H1 (cell line): ENCODE measurements around the gene PUS3. TPM values are rescaled to one million over a fixed set of nuclear protein-coding genes. Genes with fewer than 3 reads are reported as not detected.

ENCODE experiments used
- CTCF ChIA-PET: fragments of 300-600 bp; sonication (Branson Sonifier 250); formaldehyde crosslinking; loops from one replicate; lab custom pipeline; 2021; ENCODE audit not compliant: partially characterized antibody; lab: Charles Lee
- POLR2A ChIA-PET: fragments of 300-600 bp; sonication (Branson Sonifier 250); formaldehyde crosslinking; loops from one replicate; lab custom pipeline; 2021; ENCODE audit warnings: inconsistent platforms; ENCODE audit not compliant: partially characterized antibody; lab: Charles Lee
- DNase-seq, 2 experiments: peaks; one replicate each; pipeline versions ENCODE4 v3.0.0 to v3.0.0-alpha.2; 2010 to 2022; ENCODE audit warnings: low spot score in 2 of 2, low read depth in 1 of 2, mixed read lengths in 1 of 2
- FAIRE-seq: peaks from 2 replicates; lab custom pipeline; 2011; peaks lifted over from hg19 to GRCh38; lab: Jason Lieb, UNC
- H2AFZ ChIP-seq: 2 replicates; pipeline ENCODE4 v1.8.1; 2012; ENCODE audit warnings: low read length, inconsistent platforms
- H2AK5ac ChIP-seq: 2 replicates; pipeline ENCODE4 v1.6.1; 2013; ENCODE audit warnings: low read depth, low read length
- H2BK120ac ChIP-seq: replicated peaks from 2 replicates; pipeline ENCODE3; 2013; ENCODE audit warnings: low read depth, low read length, inconsistent platforms
- H2BK12ac ChIP-seq: 2 replicates; pipeline ENCODE4 v1.6.1; 2013; ENCODE audit warnings: low read depth, low read length
- H2BK15ac ChIP-seq: 2 replicates; pipeline ENCODE4 v1.6.1; 2013; ENCODE audit warnings: low read length
- H2BK20ac ChIP-seq: 2 replicates; pipeline ENCODE4 v1.6.1; 2013; ENCODE audit warnings: low read length
- H2BK5ac ChIP-seq: 2 replicates; pipeline ENCODE4 v1.6.1; 2013; ENCODE audit warnings: low read depth, low read length
- H3K14ac ChIP-seq: 2 replicates; pipeline ENCODE4 v1.6.1; 2013; ENCODE audit warnings: inconsistent platforms; ENCODE audit not compliant: insufficient read length
- H3K18ac ChIP-seq: 2 replicates; pipeline ENCODE4 v1.6.1; 2013; ENCODE audit warnings: low read length; ENCODE audit errors: extremely low read depth
- H3K23ac ChIP-seq: 2 replicates; pipeline ENCODE4 v1.6.1; 2013; ENCODE audit warnings: inconsistent platforms; ENCODE audit not compliant: insufficient read length
- H3K23me2 ChIP-seq: 2 replicates; pipeline ENCODE4 v1.6.1; 2013; ENCODE audit warnings: low read depth, low read length
- H3K27ac ChIP-seq: 2 replicates; pipeline ENCODE4 v1.6.1; 2011; ENCODE audit warnings: low read depth, low read length, inconsistent platforms
- H3K27me3 ChIP-seq, 4 experiments: replicated peaks in 1 of 4; 1 replicate in 1 of 4; 2 replicates in 3 of 4; pipeline versions ENCODE4 v1.6.1 to v1.8.1; 2011 to 2013; ENCODE audit warnings: low read length in 3 of 4, mild to moderate bottlenecking in 3 of 4, inconsistent platforms in 2 of 4, mixed read lengths in 2 of 4, moderate library complexity in 1 of 4; ENCODE audit not compliant: control insufficient read depth in 3 of 4, insufficient read depth in 3 of 4; ENCODE audit errors: extremely low read depth in 1 of 4
- H3K36me3 ChIP-seq, 4 experiments: 2 replicates each; pipeline versions ENCODE4 v1.6.1 to v1.8.1; 2011 to 2013; ENCODE audit warnings: mild to moderate bottlenecking in 4 of 4, low read length in 3 of 4, moderate library complexity in 2 of 4, control low read depth in 1 of 4, inconsistent platforms in 1 of 4; ENCODE audit not compliant: insufficient read depth in 4 of 4, control insufficient read depth in 2 of 4
- H3K4ac ChIP-seq: replicated peaks from 2 replicates; pipeline ENCODE3; 2013; ENCODE audit warnings: low read length, low read depth, mixed read lengths, inconsistent platforms; ENCODE audit not compliant: insufficient read length
- H3K4me1 ChIP-seq, 4 experiments: replicated peaks in 1 of 4; 1 replicate in 1 of 4; 2 replicates in 3 of 4; pipeline versions ENCODE4 v1.6.1 to v1.8.1; 2011 to 2013; ENCODE audit warnings: low read length in 3 of 4, inconsistent platforms in 2 of 4, mixed read lengths in 1 of 4; ENCODE audit not compliant: insufficient read depth in 4 of 4, control insufficient read depth in 3 of 4
- H3K4me2 ChIP-seq, 2 experiments: 2 replicates each; pipeline versions ENCODE4 v1.6.1 to v1.8.1; 2011 to 2013; ENCODE audit warnings: low read depth in 2 of 2, low read length in 2 of 2, control low read depth in 1 of 2, inconsistent platforms in 1 of 2, mild to moderate bottlenecking in 1 of 2; ENCODE audit not compliant: insufficient read depth in 1 of 2
- H3K4me3 ChIP-seq, 4 experiments: fragments of 200-600, 300-600 bp in 1 of 4; sonication (generic), shearing (Covaris generic), sonication (Bioruptor Twin) in 1 of 4; 2 replicates each; pipeline versions ENCODE4 v1.5.1 to v1.8.1; 2011 to 2016; ENCODE audit warnings: low read length in 4 of 4, low read depth in 3 of 4, control low read depth in 2 of 4, inconsistent platforms in 2 of 4, mild to moderate bottlenecking in 2 of 4, mixed read lengths in 1 of 4, moderate library complexity in 1 of 4; ENCODE audit not compliant: insufficient read depth in 2 of 4; ENCODE audit errors: extremely low read depth in 1 of 4
- H3K56ac ChIP-seq: replicated peaks from 2 replicates; pipeline ENCODE3; 2013; ENCODE audit warnings: low read depth, mild to moderate bottlenecking, mixed read lengths, low read length, inconsistent platforms; ENCODE audit not compliant: insufficient read length
- H3K79me1 ChIP-seq: 2 replicates; pipeline ENCODE4 v1.6.1; 2013; ENCODE audit warnings: low read depth, low read length, control low read depth
- H3K79me2 ChIP-seq, 2 experiments: 2 replicates each; pipeline versions ENCODE4 v1.6.1 to v1.8.1; 2012 to 2013; ENCODE audit warnings: low read length in 2 of 2, mild to moderate bottlenecking in 2 of 2, inconsistent platforms in 1 of 2; ENCODE audit not compliant: insufficient read depth in 2 of 2, control insufficient read depth in 1 of 2
- H3K9ac ChIP-seq, 4 experiments: replicated peaks in 1 of 4; 1 replicate in 1 of 4; 2 replicates in 3 of 4; pipeline versions ENCODE4 v1.6.1 to v1.8.1; 2011 to 2013; ENCODE audit warnings: low read depth in 3 of 4, low read length in 3 of 4, control low read depth in 2 of 4, mild to moderate bottlenecking in 2 of 4, moderate library complexity in 2 of 4, inconsistent platforms in 1 of 4; ENCODE audit errors: extremely low read depth in 1 of 4
- H3K9me3 ChIP-seq, 2 experiments: 2 replicates each; pipeline versions ENCODE4 v1.6.1 to v1.8.1; 2012 to 2013; ENCODE audit warnings: mild to moderate bottlenecking in 2 of 2, moderate library complexity in 2 of 2, control low read depth in 1 of 2, inconsistent platforms in 1 of 2, low read depth in 1 of 2, low read length in 1 of 2, mixed read lengths in 1 of 2; ENCODE audit not compliant: insufficient read depth in 2 of 2
- H4K20me1 ChIP-seq, 2 experiments: replicated peaks in 1 of 2; 2 replicates each; pipeline versions ENCODE3 to v1.8.1; 2011 to 2013; ENCODE audit warnings: inconsistent platforms in 2 of 2, low read length in 2 of 2, mild to moderate bottlenecking in 1 of 2; ENCODE audit not compliant: insufficient read depth in 2 of 2, control insufficient read depth in 1 of 2
- H4K5ac ChIP-seq: 2 replicates; pipeline ENCODE4 v1.6.1; 2013; ENCODE audit warnings: low read length, low read depth, mixed read lengths, inconsistent platforms; ENCODE audit not compliant: insufficient read length
- H4K8ac ChIP-seq: 2 replicates; pipeline ENCODE4 v1.8.0; 2013; ENCODE audit warnings: mild to moderate bottlenecking, moderate library complexity, low read length, inconsistent platforms; ENCODE audit not compliant: insufficient read depth; ENCODE audit errors: extremely low read depth
- H4K91ac ChIP-seq: replicated peaks from 2 replicates; pipeline ENCODE3; 2013; ENCODE audit warnings: low read length, mixed read lengths, inconsistent platforms; ENCODE audit not compliant: insufficient read length
- CTBP2 ChIP-seq: IDR thresholded peaks from 2 replicates; pipeline ENCODE4 v1.7.0; 2011; ENCODE audit warnings: borderline replicate concordance, mild to moderate bottlenecking, moderate library complexity, mixed read lengths, low read length; ENCODE audit not compliant: insufficient read depth, insufficient read length
- JUN ChIP-seq: IDR thresholded peaks from 2 replicates; pipeline ENCODE4 v1.6.1; 2011; ENCODE audit warnings: low read depth, mild to moderate bottlenecking, improper control_type of control experiment, low read length
- POU5F1 ChIP-seq: IDR thresholded peaks from 2 replicates; pipeline ENCODE4 v1.6.1; 2011; ENCODE audit warnings: low read depth, mild to moderate bottlenecking, low read length, moderate library complexity
- SAP30 ChIP-seq: fragments of 300-600 bp; sonication (generic); IDR thresholded peaks from 2 replicates; pipeline ENCODE4 v1.7.1; 2012; ENCODE audit warnings: low read length, moderate library complexity, mild to moderate bottlenecking, inconsistent platforms; ENCODE audit not compliant: insufficient read depth, insufficient replicate concordance
- SP4 ChIP-seq: IDR thresholded peaks from 2 replicates; pipeline ENCODE4 v1.6.1; 2012; ENCODE audit warnings: low read length, inconsistent platforms
- WGBS, 2 experiments: shearing (Covaris generic) in 1 of 2; methylation state at CpG; one replicate each; pipeline versions ENCODE4 v1.1.6 to v1.1.7; 2013 to 2015; ENCODE audit warnings: low lambda C conversion rate in 2 of 2, mixed read lengths in 2 of 2, inconsistent platforms in 1 of 2, low coverage in 1 of 2, missing lambda C conversion rate in 1 of 2; ENCODE audit not compliant: insufficient replicate concordance in 2 of 2, insufficient coverage in 1 of 2, insufficient read length in 1 of 2; ENCODE audit errors: extremely low coverage in 1 of 2, missing lambda C conversion rate in 1 of 2; 5-methylcytosine and 5-hydroxymethylcytosine counted together
- polyA plus RNA-seq, 7 experiments: library from polyadenylated mRNA; depleted of rRNA in 3 of 7; stranded (reverse) in 5 of 7; unstranded in 2 of 7; fragments of >200 nt in 5 of 7; fragments of 200-250 nt in 2 of 7; gene quantifications; 1 replicate in 5 of 7; 2 replicates in 1 of 7; 4 replicates in 1 of 7; pipeline versions ENCODE4 v1.2.1 to v1.2.3, GENCODE V29; 2011 to 2013; ENCODE audit warnings: missing spikeins in 2 of 7, mixed read lengths in 2 of 7
- total RNA-seq: library from RNA; stranded (reverse); fragmentation: NEBNext Ultra II Directional; extraction: Animal tissue kit (Norgen Biotek cat#: 25700); gene quantifications from 2 replicates; pipeline ENCODE4 v1.2.1, GENCODE V29; 2021

Gene PUS3
- total and polyA plus RNA-seq, 2 of the 8 experiments (the other 6 are each of a cell fraction or from before 2014, with no cell fraction given) = 8.7 to 22.6 TPM

DNA sequence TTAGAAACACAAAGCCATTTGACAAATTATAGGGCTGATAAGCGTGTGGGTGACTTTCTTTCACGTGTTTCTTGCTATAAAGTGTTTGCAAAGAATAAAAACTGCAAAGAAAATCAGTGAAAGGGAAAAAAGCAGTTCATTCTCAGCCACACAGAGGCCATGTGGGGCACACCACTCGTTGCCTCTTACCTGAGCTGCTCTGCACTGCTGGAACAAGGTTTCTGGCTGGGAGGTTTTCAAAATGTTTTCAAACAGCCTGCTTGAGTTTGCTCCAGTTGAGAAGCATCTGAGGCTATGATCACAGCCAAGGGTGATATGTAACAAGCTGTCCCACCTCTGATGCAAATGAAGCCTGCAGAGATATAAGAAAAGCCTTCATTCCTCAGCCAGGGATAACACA, 28.1 kb upstream of the PUS3 start:
- H3K56ac ChIP-seq = no peak overlapping the region
- H2BK120ac ChIP-seq = no peak overlapping the region
- no peak overlapping the region for H2BK5ac ChIP-seq
- H3K23ac ChIP-seq = no peak overlapping the region
- no peak overlapping the region for H3K14ac ChIP-seq
- no peak overlapping the region for H2AFZ ChIP-seq
- no peak overlapping the region for H4K91ac ChIP-seq
- no peaks in the 10 kb centered on the region for H3K79me1 ChIP-seq
- FAIRE-seq = peak; percentile 24
- ChIA-PET CTCF (interaction anchor here (1.1 to 7.0 kb wide), 8 partner anchors 11 to 263 kb away, joined by 3 to 76 read pairs (median 10); partner anchors contain the start of gene VSIG10L2), POLR2A (interaction anchor here (1.1 to 1.4 kb wide), 2 partner anchors 30 to 198 kb away, joined by 3 read pairs; no protein-coding TSS in a partner anchor)
- no peak overlapping the region for H2BK12ac ChIP-seq
- no peaks in the 10 kb centered on the region for H3K23me2 ChIP-seq
- H3K9ac ChIP-seq = no peak overlapping the region
- no peaks in the 10 kb centered on the region for H4K20me1 ChIP-seq
- H2BK20ac ChIP-seq = no peak overlapping the region
- H4K8ac ChIP-seq = no peak overlapping the region
- no peaks in the 10 kb centered on the region for H3K36me3 ChIP-seq
- no peak overlapping the region for H3K4ac ChIP-seq
- WGBS, 2 experiments = 72% methylated on average over 3 of the region's 3 CpGs; no CpG with 5 or more reads in 1 of the 2 experiments
- H2AK5ac ChIP-seq = no peak overlapping the region
- no peak overlapping the region for H3K4me3 ChIP-seq
- no peak overlapping the region for H2BK15ac ChIP-seq
- H3K79me2 ChIP-seq = no peaks in the 10 kb centered on the region
- H3K27ac ChIP-seq = no peak overlapping the region
- no peaks in the 10 kb centered on the region for H3K9me3 ChIP-seq
- H4K5ac ChIP-seq = no peak overlapping the region
- H3K4me1 ChIP-seq = peaks cover 6 to 14% (median 11%) of the 10 kb centered on the region in 4 experiments
- H3K27me3 ChIP-seq = peaks cover 0 to 6% (median 2%) of the 10 kb centered on the region in 4 experiments; a peak in 2 of 7 replicates
- H3K18ac ChIP-seq = no peak overlapping the region
- no peak for DNase-seq
- no peak overlapping the region for H3K4me2 ChIP-seq
- no peak for TF ChIP-seq POU5F1
- no peak for TF ChIP-seq CTBP2
- no peak for TF ChIP-seq SAP30
- no peak for TF ChIP-seq JUN
- TF ChIP-seq SP4 = no peak
